Gastrocnemius medialis (tissue), 4 donors: Measurements from ENCODE around the gene LRMDA.

Experiments used
- CTCF ChIP-seq, 5 experiments: fragments of 450-650 bp in 3 of 5; fragments of 200-600 bp in 2 of 5; sonication (generic) in 2 of 5; IDR thresholded peaks in 4 of 5; conservative IDR thresholded peaks in 1 of 5; 1 replicate in 4 of 5; 2 replicates in 1 of 5; pipeline ENCODE4 v1.5.1; 2016 to 2019; ENCODE audit warnings: antibody characterized with exemption in 5 of 5, mild to moderate bottlenecking in 3 of 5, moderate library complexity in 3 of 5
- POLR2A ChIP-seq, 2 donors: fragments of 450-650 bp; IDR thresholded peaks; one replicate each; pipeline ENCODE4 v1.6.1; 2017; ENCODE audit warnings: antibody characterized with exemption in 2 of 2, mild to moderate bottlenecking in 2 of 2, moderate library complexity in 2 of 2

GRCh38 chr10:76442113-76442512 lies 1010.7 kb downstream of the LRMDA start:
- TF ChIP-seq CTCF (IDR thresholded peaks at IDR 0.05 in 4 of 5, conservative IDR thresholded peaks at IDR 0.05 in 1 of 5) (no peak), POLR2A (IDR thresholded peaks at IDR 0.05) (no peak)
